HG02970 (cell line): Measurements from ENCODE around the gene SH3D21.

Source experiments
- ATAC-seq: cut with Tn5 transposase; IDR thresholded peaks from one replicate; pipeline ENCODE4 v1.9.1; 2021; ENCODE audit warnings: mild to moderate bottlenecking, moderate library complexity, moderate number of reproducible peaks; ENCODE audit not compliant: unreplicated experiment, low FRiP score

SH3D21 gene

GRCh38 chr1:36303244-36303643 is 2.9 kb upstream of the SH3D21 start:
- ATAC-seq: no peak

- no peak for ATAC-seq
These were observed 2.4 kb upstream of the SH3D21 start for GRCh38 chr1:36303650-36304360.

- ATAC-seq: no peak
These were observed 1.6 kb upstream of the SH3D21 start for GRCh38 chr1:36304521-36304920.

GRCh38 chr1:36304970-36305914 is 926 bp upstream of the SH3D21 start:
- no peak for ATAC-seq

GRCh38 chr1:36305915-36306209 is 306 bp upstream of the SH3D21 start:
- ATAC-seq: no peak

GRCh38 chr1:36306902-36307456 is 811 bp downstream of the SH3D21 start:
- ATAC-seq: peak; percentile 90

GRCh38 chr1:36307601-36308330 is 1.6 kb downstream of the SH3D21 start:
- no peak for ATAC-seq

- ATAC-seq: no peak
These were observed 3.2 kb downstream of the SH3D21 start for GRCh38 chr1:36309397-36309796.

GRCh38 chr1:36320291-36320761 is 14.2 kb downstream of the SH3D21 start:
- no peak for ATAC-seq

- no peak for ATAC-seq
These were observed 14.6 kb downstream of the SH3D21 start for GRCh38 chr1:36320767-36321118.

GRCh38 chr1:36321119-36321951 is 15.2 kb downstream of the SH3D21 start:
- ATAC-seq: no peak

GRCh38 chr1:36322041-36322785 is 16.0 kb downstream of the SH3D21 start:
- no peak for ATAC-seq

GRCh38 chr1:36322786-36323635 is 16.8 kb downstream of the SH3D21 start:
- ATAC-seq: no peak

- no peak for ATAC-seq
These were observed 17.6 kb downstream of the SH3D21 start, which contains the start of gene EVA1B for GRCh38 chr1:36323636-36324352. Gene EVA1B, minus strand, starts transcription at chr1:36323645. Its CDS starts 608 bp downstream, at chr1:36323037.

- ATAC-seq: no peak
These were observed 18.2 kb downstream of the SH3D21 start for GRCh38 chr1:36324353-36324703.

GRCh38 chr1:36326499-36326898 is 20.3 kb downstream of the SH3D21 start:
- ATAC-seq: no peak

GRCh38 chr1:36327421-36328087 is 21.4 kb downstream of the SH3D21 start:
- no peak for ATAC-seq
